ENCODE data around the gene SPATA7.
"Not testable (repeated sequence)": the region's sequence is repeated elsewhere in the genome, so short reads cannot be mapped to it uniquely, and the experiment has no call there.

The SPATA7 gene, protein sequence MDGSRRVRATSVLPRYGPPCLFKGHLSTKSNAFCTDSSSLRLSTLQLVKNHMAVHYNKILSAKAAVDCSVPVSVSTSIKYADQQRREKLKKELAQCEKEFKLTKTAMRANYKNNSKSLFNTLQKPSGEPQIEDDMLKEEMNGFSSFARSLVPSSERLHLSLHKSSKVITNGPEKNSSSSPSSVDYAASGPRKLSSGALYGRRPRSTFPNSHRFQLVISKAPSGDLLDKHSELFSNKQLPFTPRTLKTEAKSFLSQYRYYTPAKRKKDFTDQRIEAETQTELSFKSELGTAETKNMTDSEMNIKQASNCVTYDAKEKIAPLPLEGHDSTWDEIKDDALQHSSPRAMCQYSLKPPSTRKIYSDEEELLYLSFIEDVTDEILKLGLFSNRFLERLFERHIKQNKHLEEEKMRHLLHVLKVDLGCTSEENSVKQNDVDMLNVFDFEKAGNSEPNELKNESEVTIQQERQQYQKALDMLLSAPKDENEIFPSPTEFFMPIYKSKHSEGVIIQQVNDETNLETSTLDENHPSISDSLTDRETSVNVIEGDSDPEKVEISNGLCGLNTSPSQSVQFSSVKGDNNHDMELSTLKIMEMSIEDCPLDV
- total RNA-seq = 1.8 to 10.1 (median 7.0) reads per million in 4 experiments

DNA sequence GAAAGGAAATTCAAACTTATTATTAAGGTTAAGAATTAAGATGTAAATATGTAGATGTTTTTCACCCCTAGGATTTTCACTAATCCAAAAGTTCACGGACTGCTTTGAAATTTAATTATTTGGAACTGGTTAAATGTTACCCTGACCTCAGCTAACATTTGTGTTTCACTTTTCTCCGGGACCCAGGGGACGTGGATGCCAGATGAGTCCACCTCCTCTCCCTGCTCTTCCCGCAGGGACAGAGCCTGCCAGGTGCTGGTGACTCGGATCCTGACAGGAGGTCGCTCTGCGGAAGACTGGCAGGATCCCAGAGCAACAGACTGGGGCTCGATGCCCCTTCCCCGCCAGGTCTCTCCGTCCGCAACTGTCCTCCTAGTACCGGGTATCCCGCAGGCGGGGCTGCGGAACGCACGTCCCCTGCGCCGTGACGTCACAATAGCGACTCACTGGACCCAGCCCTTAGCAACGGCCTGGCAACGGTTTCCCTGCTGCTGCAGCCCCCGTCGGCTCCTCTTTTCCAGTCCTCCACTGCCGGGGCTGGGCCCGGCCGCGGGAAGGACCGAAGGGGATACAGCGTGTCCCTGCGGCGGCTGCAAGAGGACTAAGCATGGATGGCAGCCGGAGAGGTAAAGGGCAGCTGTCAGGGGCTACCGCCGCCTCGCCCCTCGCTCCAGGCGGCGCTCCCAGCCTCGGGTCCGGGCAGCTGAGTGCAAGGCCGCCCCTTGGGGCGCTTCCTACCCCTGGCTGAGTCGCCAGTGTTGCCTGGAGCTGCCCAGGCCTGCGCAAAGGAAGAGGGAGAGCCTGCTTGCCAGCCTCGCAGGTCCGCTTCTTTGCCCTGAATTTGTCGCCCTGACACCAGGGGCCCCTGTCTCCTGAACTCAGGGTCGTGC lies at the start of gene SPATA7:
Gene SPATA7, plus strand, starts transcription at position 446 of the 890 bp plus-strand sequence. Its CDS starts 162 bp downstream, at position 608.
- peak; percentile 60 for DNase-seq

DNA sequence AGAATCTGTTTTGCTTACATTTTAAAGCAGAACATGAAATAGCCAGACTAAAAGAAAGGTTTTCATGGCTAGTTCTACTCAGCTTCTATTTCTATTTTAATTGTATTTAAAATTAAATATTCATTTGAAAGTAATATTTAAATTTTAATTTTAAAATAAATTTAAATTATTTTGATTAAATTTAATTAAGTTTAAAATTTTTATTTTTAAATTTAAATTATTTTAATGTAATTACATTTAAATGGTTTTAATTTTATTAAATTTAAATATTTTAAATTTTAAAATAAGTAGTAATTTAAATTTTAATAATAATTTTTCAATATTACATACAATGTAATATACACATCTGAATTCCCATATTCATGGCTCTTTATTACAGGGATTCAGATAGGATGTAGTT lies 45.1 kb upstream of the SPATA7 start:
- no peak for DNase-seq

- DNase-seq = no peak
Measured at GRCh38 chr14:88342980-88343379, 42.5 kb upstream of the SPATA7 start.

GRCh38 chr14:88346048-88346639 lies 39.3 kb upstream of the SPATA7 start:
- DNase-seq = no peak

GRCh38 chr14:88348546-88348945 lies 36.9 kb upstream of the SPATA7 start:
- no peak for DNase-seq

- no peak for DNase-seq
Measured at GRCh38 chr14:88351966-88352691, 33.3 kb upstream of the SPATA7 start.

DNA sequence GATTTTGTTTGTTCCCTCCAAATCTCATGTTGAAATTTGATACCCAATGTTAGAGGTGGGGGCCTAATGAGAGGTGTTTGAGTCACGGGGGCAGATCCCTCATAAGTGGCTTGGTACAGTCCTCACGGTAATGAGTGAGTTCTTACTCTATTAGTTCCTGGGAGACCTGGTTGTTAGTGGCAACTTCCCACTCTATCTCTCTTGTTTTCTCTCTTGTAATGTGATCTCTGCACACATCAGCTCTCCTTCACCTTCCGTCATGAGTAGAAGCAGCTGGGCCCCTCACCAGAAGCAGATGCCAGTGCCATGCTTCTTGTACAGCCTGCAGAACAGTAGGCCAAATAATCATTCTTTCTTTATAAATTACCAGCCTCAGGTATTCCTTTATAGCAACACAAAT lies 32.8 kb upstream of the SPATA7 start:
- DNase-seq = no peak

- no peak for DNase-seq
Measured at GRCh38 chr14:88354358-88354757, 31.1 kb upstream of the SPATA7 start.

DNA sequence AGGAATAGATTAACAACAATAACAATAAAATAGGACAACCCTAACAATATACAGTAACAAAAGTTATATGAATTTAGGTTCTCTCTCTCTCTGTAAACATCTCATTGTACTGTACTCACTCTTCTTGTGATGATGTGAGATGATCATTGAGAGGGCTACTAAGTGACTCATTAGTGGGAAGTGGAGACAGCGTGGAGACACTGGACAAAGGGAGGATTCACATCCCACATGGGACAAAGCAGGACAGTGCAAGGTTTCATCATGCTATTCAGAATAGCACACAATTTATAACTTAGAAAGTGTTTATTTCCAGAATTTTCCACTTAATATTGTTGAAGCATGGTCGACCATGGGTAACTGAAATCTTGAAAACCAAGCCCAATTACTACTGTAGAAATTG lies 26.0 kb upstream of the SPATA7 start:
- DNase-seq = no peak

DNA sequence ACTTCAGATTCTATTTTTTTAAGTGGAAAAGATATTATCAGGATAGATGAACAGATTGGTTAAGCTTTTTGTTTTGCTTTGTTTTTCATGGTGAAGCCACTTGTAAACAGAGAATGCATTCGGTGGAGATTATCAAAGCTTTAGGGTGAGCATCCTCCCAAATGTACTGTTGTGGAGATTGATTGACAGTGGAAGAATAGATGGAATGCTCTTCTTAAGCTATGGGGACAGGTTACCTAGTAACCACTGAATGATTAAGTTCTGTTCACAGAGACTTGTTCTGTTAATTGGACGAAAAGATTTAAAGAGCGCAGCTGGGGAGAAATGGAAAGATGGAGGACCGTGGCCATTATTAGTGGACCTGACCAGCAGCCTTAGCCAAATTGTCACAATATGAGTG lies 21.8 kb upstream of the SPATA7 start:
- DNase-seq = no peak

GRCh38 chr14:88364710-88365413 lies 20.6 kb upstream of the SPATA7 start:
- DNase-seq = no peak

DNA sequence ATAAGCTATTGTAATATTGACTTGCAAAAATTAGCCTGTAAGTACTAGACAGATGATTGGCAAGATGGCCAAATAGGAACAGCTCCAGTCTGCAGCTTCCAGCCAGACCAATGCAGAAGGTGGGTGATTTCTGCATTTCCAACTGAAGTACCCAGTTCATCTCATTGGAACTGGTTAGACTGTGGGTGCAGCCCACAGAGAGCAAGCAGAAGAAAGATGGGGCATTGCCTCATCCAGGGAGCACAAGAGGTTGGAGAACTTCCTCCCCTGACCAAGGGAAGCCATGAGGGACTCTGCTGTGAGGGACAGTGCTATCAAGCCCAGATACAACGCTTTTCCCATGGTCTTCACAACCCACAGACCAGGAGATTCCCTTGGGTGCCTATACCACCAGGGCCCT lies 16.0 kb upstream of the SPATA7 start:
- DNase-seq = no peak

DNA sequence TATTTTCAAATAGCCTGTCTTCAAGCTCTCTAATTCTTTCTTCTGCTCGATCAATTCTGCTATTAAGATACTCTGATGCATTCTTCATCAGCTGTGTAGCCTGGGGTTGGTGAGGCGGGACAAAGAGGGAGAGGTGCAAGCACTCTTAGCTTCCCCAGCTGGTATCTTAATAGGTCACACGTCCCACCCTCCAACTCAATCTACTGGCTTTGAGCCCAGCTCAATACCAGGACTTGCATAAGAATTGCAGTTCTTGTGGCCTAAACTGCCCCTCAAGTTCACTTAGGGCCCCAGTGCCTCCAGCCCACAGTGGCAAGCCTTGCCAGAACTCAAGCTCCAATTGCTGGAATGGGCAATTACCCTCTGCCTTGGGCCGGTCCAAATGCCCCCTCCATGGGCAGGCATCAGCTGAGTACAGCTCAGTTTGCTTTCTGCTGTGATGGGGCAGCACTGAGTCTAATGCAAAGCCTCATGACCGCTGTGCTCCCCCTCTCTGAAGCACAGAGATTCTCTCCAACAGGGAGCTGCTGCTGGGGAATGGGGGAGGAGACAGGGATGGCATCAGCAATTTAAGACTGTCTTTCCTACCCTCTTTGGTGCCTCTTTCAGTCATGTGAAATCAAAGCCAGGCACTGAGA lies 5.6 kb upstream of the SPATA7 start:
- DNase-seq = no peak

- no peak for DNase-seq
Measured at GRCh38 chr14:88380405-88380804, 5.1 kb upstream of the SPATA7 start.

GRCh38 chr14:88381634-88382033 lies 3.8 kb upstream of the SPATA7 start:
- not testable (repeated sequence) for DNase-seq

- DNase-seq = no peak
Measured at GRCh38 chr14:88384718-88385117, 739 bp upstream of the SPATA7 start.

- DNase-seq = no peak
Measured at GRCh38 chr14:88386256-88386794, 868 bp downstream of the SPATA7 start.

DNA sequence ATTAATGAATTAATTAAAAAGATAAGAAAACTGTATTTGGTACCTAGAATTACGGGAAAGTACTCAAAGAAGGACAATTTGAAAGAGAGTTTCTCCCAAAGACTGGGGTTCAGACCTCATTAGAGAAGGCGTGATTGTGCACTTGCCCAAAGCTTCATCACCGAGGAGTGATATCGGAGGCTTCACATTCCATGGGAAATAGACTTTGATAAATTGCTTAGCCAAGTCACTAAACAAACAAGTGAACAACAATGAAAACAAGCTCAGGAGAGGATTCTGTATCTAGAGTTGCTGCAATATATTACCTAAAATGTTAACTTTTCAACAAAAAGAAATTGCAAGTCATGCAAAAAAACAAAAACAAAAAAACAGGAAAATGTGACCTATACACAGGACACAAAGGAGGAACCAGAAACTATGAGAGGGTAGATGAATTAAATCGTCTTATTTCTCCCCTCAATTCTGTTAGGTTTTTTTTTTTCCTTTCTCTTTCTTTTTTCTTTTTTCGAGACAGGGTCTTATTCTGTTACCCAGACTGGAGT lies 3.4 kb downstream of the SPATA7 start:
- DNase-seq = no peak

GRCh38 chr14:88392609-88393008 lies 7.2 kb downstream of the SPATA7 start:
- no peak for DNase-seq

DNA sequence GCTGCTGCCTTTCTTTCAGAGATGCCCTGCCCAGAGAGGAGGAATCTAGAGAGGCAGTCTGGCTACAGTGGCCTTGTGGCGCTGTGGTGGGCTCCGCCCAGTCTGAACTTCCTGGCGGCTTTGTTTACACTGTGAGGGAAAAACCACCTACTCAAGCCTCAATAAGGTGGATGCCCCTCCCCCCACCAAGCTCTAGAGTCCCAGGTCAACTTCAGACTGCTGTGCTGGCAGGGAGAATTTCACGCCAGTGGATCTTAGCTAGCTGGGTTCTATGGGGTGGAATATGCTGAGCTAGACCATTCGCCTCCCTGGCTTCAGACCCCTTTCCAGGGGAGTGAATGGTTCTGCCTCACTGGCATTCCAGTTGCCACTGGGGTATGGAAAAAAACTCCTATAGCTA lies 25.6 kb downstream of the SPATA7 start:
- DNase-seq = no peak
